ENCODE measurements around the gene GAL.

The GAL gene

DNA sequence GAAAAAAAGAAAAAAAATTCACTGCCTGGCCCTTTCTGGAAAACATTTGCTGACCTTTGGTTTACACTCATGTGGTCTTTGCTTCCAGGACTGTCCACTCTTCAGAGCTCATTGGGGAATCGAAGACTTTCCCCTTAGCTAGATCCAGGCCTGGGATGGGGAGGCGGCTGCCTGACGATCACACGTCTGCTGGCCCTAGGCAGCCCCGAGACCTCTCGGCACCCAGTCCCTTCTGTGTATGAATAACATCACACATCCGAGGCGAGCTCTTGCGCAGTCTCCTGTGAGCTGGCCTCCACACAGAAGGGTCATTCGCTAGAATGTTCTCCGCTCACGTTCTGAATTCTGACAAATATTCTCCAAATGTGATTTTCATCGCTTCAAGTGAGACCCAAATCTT lies 25.7 kb upstream of the GAL start:
- DNase-seq (ENCODE audit: low read depth in 2 of 2) = no peak

- no peak for DNase-seq (ENCODE audit: low read depth in 2 of 2)
Observed at GRCh38 chr11:68659158-68659921, 25.0 kb upstream of the GAL start.

DNA sequence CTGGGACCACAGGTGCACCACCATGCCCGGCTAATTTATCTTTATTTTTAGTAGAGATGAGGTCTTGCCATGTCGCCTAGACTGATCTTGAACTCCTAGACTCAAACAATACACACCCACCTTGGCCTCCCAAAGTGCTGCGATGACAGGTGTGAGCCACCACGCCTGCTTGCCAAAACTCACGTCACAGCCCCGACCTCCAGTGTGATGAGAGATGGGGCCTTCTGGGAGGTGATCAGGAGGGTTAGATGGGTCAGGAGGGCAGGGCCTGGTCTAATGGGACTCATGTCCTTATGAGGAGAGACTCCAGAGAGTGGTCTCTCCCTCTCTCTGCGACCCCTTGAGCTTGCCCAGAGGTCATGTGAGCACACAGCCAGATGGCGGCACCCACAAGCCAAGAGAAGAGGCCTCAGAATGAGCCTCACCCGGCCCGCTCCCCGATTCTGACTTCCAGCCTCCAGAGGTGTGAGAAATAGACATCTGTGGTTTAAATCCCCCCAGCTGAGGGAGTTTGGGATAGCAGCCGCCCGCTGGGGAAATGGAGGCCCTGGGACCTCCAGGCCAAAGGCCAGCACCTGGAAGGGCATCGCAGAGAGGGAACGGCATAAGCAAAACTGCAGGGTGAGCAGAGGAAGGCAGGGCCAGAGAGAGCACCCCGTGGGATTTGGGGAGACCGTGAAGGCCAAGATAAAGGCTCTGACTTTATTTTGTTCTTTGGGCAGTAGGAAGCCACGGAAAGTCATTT lies 24.1 kb upstream of the GAL start:
- no peak for DNase-seq (ENCODE audit: low read depth in 2 of 2)

GRCh38 chr11:68661014-68661413 lies 23.3 kb upstream of the GAL start:
- no peak for DNase-seq (ENCODE audit: low read depth in 2 of 2)

DNA sequence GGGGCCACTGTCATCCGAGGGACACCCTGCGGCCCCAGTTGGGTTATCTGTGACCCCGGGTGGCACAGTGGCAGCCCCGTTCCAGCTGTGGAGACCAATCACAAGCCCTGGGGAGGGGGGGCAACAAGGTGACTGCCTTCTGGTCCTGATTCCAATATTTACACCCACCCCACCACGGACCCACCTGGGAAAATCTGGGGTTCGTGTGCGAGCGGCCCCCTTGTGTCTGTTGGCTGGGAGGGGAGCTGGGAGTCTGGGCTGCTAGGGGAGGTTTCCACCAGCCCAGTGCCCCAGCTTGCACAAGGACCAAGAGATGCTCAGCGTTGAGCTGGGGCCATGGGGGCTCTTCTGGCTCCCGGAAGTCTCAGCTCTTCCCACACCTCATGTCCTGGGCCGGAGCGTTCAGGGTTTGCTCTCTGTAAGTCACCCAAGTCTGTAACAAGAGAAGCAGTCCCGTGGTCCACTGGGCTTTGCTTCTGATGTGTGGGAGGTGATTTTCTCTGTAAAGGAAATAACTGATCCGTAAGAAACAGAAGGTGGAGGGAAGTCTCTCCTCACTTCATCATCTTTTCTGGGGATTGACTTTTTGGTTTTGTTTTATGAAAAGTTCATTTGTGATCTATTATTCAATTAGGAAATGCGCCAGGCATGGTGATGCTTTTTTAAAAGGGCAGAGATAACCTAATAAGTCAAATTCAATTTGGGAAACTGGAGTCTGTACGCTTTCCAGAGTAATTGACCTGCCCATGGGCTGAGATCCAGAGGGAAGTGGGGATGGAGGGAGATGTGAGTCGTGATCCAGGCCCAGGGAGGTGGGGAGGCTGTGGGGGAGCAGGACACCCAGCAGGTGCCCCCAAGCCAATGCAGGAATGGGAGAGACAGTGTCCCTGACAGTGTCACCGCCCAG lies 22.4 kb upstream of the GAL start:
- no peak for DNase-seq (ENCODE audit: low read depth in 2 of 2)

- no peak for DNase-seq (ENCODE audit: low read depth in 2 of 2)
Observed at GRCh38 chr11:68663482-68664010, 20.8 kb upstream of the GAL start.

DNA sequence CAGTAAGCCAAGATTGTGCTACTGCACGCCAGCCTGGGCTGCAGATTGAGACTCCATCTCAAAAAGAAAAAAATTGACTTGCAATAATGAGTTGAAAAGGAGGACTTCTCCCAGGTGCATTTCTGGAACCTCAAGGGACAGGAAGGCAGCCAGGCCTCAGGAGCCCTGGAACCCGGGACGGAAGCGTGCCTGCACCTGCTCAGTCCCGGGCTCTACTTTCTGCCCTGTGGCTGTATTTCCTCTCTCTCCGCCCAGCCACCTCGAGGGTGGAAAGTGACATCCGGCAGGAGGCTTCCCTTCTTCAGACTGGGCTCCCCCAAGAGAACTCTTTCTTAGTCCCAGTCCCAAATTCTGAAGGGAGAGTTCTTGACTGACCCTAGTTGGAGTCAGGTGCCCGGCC lies 20.2 kb upstream of the GAL start:
- DNase-seq (ENCODE audit: low read depth in 2 of 2) = no peak

- DNase-seq (ENCODE audit: low read depth in 2 of 2) = no peak
Observed at GRCh38 chr11:68664906-68665305, 19.4 kb upstream of the GAL start.

- no peak for DNase-seq (ENCODE audit: low read depth in 2 of 2)
Observed at GRCh38 chr11:68665436-68665835, 18.9 kb upstream of the GAL start.

GRCh38 chr11:68666849-68667248 lies 17.5 kb upstream of the GAL start:
- DNase-seq (ENCODE audit: low read depth in 2 of 2) = no peak

DNA sequence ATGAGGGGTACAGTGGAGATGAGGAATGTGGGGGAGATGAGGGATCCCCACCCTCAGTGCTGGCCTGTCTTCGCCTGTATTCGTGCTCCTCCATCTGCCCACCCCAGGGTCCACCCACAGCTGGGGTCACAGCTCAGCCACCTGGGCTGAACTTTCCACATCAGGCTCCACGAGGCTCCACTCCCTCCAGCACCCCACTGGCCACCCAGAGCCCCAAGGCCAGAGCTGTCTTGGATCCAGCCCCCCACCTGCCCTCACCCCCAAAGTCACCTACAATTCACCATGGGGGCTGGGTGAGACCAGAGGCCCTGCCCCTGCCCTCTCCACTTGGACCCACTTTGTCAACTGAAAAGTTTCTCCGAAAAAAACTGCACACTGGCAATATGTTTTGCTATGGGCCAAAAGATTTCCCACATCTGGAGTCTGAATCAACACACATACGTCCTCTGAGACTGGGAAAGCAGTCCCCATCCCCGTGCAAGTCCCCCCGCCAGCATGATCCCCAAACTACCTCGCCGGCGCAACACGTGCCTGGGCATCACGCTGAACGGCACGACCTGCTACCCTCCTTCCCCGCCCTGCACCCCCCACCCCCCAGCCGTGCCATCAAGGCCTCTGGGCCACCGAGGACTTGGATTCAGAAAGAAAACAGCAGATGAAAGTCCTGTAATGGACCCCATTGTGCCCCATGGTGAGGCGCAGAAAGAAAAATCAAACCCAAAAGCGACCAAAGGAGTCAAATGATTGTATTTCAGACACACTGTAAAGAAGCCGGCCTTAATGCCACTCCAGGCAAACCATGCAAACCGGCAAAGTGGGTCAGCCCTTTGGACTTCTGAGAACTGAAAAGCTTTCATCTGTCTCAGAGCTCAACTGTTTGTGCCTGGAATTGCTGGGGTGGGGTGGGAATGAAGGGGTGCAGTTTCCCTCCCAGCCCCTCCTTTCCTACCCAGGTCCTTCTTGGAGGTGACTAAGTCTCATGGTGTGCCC lies 16.5 kb upstream of the GAL start:
- no peak for DNase-seq (ENCODE audit: low read depth in 2 of 2)

DNA sequence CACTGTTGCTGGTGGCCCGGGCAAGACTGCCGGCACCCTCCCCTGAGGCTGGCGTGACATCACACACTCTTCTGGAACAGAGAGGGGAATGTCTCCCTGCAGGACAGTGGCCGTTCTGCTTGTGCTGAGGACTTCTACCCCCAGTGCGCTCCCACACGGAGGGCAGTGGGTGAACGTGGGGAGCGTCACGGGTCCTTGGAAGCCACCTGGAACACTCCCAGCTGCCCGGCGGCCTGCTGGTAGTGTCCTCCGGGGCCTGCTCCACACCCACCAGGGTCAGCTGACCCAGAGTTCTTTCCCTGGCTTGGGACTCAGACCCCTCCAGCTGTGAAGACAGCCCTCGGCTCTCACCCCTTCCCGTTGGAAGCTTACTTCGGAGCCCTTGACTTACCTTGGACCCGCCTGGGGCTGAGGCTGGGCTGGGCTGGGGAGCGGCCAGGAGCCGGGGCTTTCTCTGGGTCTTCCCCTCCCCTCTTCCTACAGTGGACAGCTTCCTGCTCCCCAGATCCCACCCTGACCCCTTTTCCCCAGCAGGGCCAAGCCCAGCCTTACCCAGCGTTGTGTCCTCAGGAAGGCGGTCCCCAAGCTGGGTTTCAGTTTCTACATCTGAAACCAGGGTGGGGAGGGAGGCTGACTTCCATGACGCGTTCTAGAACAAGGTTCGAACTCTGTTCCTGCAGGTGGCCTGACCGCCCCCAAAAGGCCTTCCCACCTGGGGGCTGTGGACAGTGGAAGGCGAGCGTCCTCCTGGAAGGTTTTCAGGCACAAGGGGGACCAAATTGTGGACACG lies 14.8 kb upstream of the GAL start:
- DNase-seq (ENCODE audit: low read depth in 2 of 2) = no peak

- no peak for DNase-seq (ENCODE audit: low read depth in 2 of 2)
Observed at GRCh38 chr11:68670208-68670992, 13.9 kb upstream of the GAL start.

GRCh38 chr11:68673306-68673945 lies 10.9 kb upstream of the GAL start:
- DNase-seq (ENCODE audit: low read depth in 2 of 2) = no peak

DNA sequence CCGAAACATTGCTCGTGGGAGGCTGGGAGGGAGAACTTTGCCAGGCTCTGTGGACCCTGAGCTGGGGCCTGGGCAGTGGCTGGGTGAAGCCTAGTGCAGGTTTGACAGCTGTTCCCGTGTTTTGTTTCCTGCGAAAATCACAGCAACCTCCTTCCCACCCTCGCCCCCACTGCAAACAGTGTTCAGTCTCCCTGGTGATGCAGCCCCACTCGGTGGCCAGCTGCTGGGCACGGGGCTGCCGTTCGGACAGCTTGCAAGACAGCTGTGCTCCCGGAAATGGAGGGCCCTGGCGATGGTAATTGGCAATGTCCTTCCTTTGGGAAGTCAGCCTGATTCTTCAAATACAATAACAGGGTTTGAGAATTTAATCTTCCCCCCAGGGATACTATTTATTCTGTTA lies 10.4 kb upstream of the GAL start:
- no peak for DNase-seq (ENCODE audit: low read depth in 2 of 2)

- no peak for DNase-seq (ENCODE audit: low read depth in 2 of 2)
Observed at GRCh38 chr11:68674461-68674860, 9.9 kb upstream of the GAL start.

- no peak for DNase-seq (ENCODE audit: low read depth in 2 of 2)
Observed at GRCh38 chr11:68677432-68677831, 6.9 kb upstream of the GAL start.

GRCh38 chr11:68678031-68678441 lies 6.3 kb upstream of the GAL start:
- DNase-seq (ENCODE audit: low read depth in 2 of 2) = no peak
